ENCODE results near the gene SLC6A17. TPM values are rescaled to one million over a fixed set of nuclear protein-coding genes. Genes with fewer than 3 reads are reported as not detected.

Gene SLC6A17
- total RNA-seq, 1 donor from 2014 or later = 0.14 TPM

GRCh38 chr1:110221119-110221518, 70.8 kb downstream of the SLC6A17 start:
- H3K4me1 Mint-ChIP-seq = no peaks in the 10 kb centered on the region

GRCh38 chr1:110223127-110223526, 72.8 kb downstream of the SLC6A17 start:
- H3K27me3 Mint-ChIP-seq (ENCODE audit: low read depth) = no peaks in the 10 kb centered on the region

More at GRCh38 chr1:110221119-110221518, 70.8 kb downstream of the SLC6A17 start:
- no peak for DNase-seq (ENCODE audit: low read depth, low spot score)
- no peaks in the 10 kb centered on the region for H3K27me3 Mint-ChIP-seq (ENCODE audit: low read depth)
- no peaks in the 10 kb centered on the region for H3K9me3 Mint-ChIP-seq
- H3K4me3 Mint-ChIP-seq = no peak overlapping the region
- H3K36me3 Mint-ChIP-seq (ENCODE audit: low read depth) = no peaks in the 10 kb centered on the region
- TF ChIP-seq, protein P1, sequence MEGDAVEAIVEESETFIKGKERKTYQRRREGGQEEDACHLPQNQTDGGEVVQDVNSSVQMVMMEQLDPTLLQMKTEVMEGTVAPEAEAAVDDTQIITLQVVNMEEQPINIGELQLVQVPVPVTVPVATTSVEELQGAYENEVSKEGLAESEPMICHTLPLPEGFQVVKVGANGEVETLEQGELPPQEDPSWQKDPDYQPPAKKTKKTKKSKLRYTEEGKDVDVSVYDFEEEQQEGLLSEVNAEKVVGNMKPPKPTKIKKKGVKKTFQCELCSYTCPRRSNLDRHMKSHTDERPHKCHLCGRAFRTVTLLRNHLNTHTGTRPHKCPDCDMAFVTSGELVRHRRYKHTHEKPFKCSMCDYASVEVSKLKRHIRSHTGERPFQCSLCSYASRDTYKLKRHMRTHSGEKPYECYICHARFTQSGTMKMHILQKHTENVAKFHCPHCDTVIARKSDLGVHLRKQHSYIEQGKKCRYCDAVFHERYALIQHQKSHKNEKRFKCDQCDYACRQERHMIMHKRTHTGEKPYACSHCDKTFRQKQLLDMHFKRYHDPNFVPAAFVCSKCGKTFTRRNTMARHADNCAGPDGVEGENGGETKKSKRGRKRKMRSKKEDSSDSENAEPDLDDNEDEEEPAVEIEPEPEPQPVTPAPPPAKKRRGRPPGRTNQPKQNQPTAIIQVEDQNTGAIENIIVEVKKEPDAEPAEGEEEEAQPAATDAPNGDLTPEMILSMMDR (conservative IDR thresholded peaks at IDR 0.05) = no peak
- H3K27ac Mint-ChIP-seq (ENCODE audit: unreplicated experiment) = no peak overlapping the region

DNA sequence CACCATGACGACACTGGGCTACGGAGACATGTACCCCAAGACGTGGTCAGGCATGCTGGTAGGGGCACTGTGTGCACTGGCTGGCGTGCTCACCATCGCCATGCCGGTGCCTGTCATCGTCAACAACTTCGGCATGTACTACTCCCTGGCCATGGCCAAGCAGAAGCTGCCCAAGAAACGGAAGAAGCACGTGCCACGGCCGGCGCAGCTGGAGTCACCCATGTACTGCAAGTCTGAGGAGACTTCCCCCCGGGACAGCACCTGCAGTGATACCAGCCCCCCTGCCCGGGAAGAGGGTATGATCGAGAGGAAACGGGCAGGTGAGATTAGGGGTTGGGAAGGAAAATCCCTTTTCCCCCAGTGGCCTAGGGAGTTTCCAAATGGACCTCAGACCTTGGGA, 73.3 kb downstream of the SLC6A17 start:
- H3K9me3 Mint-ChIP-seq = no peaks in the 10 kb centered on the region
- H3K36me3 Mint-ChIP-seq (ENCODE audit: low read depth) = no peaks in the 10 kb centered on the region
- TF ChIP-seq, protein P1 (conservative IDR thresholded peaks at IDR 0.05) = no peak
- no peaks in the 10 kb centered on the region for H3K27me3 Mint-ChIP-seq (ENCODE audit: low read depth)
- H3K4me3 Mint-ChIP-seq = no peak overlapping the region
- no peaks in the 10 kb centered on the region for H3K4me1 Mint-ChIP-seq
- H3K27ac Mint-ChIP-seq (ENCODE audit: unreplicated experiment) = no peak overlapping the region
- no peak for DNase-seq (ENCODE audit: low read depth, low spot score)

More at GRCh38 chr1:110223127-110223526, 72.8 kb downstream of the SLC6A17 start:
- H3K36me3 Mint-ChIP-seq (ENCODE audit: low read depth) = no peaks in the 10 kb centered on the region
- H3K4me1 Mint-ChIP-seq = no peaks in the 10 kb centered on the region
- TF ChIP-seq, protein P1 (conservative IDR thresholded peaks at IDR 0.05) = no peak
- no peak for DNase-seq (ENCODE audit: low read depth, low spot score)
- H3K9me3 Mint-ChIP-seq = no peaks in the 10 kb centered on the region
- no peak overlapping the region for H3K4me3 Mint-ChIP-seq
- H3K27ac Mint-ChIP-seq (ENCODE audit: unreplicated experiment) = no peak overlapping the region

DNA sequence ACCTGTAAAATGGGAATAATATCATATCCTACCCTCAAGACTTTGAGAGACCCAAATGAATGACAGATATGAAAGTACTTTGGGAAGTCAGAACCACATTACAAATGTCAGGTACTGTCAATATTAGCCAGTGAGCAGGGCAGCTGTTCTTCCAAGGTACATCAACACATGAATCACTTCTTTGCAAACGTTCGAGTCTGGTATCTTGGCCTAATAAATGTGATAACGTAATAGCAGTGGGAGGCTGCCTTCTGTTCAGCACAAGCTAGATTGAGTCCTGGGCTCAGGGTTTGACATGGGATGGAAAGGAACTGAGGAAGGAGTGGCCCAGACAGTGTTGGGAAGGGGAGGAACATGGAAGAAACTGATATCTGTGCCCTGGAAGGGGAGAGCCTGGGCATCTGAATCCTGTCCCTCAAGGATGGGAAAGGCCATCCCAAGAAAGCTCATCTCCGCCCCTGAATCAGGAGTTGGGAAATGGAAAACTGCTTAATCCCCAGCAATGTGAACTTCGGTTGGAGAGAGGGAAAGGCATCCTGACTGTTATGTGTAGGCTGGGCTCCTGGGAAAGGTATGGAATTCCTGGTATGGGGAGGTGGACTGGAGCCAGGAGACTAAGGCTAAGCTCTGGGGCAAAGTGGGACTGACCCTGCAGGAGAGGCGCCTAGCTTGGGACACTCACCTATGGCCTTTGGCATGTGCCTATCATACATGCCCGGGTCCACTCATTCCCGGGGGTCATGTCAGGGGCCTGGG, 74.1 kb downstream of the SLC6A17 start:
- TF ChIP-seq, protein P1 (conservative IDR thresholded peaks at IDR 0.05) = no peak
- no peaks in the 10 kb centered on the region for H3K9me3 Mint-ChIP-seq
- no peak overlapping the region for H3K27ac Mint-ChIP-seq (ENCODE audit: unreplicated experiment)
- no peaks in the 10 kb centered on the region for H3K27me3 Mint-ChIP-seq (ENCODE audit: low read depth)
- no peaks in the 10 kb centered on the region for H3K4me1 Mint-ChIP-seq
- no peak for DNase-seq (ENCODE audit: low read depth, low spot score)
- no peak overlapping the region for H3K4me3 Mint-ChIP-seq
- H3K36me3 Mint-ChIP-seq (ENCODE audit: low read depth) = no peaks in the 10 kb centered on the region

DNA sequence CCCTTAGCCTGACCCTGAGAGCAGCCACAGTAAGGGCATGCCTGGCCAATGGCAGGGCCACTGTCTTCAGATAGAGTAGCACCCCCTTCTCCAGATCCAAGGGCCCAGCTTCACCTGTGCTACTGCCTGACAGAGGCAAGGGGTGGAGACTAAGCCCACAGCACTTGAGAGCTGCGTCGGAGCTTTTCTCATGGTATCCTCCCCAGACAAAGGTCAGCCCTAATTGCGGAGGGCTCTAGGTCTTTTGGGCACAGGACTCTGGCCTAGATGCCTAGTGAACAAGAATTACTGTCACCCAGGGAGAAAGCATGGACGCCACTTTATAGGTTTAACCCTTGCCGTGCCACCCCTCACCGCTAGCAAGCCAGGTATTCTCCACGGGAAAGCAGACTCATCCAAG, 74.9 kb downstream of the SLC6A17 start:
- H3K27me3 Mint-ChIP-seq (ENCODE audit: low read depth) = no peaks in the 10 kb centered on the region
- TF ChIP-seq, protein P1 (conservative IDR thresholded peaks at IDR 0.05) = no peak

More for the DNA sequence above, 74.9 kb downstream of the SLC6A17 start:
- no peak overlapping the region for H3K27ac Mint-ChIP-seq (ENCODE audit: unreplicated experiment)
- no peaks in the 10 kb centered on the region for H3K36me3 Mint-ChIP-seq (ENCODE audit: low read depth)
- no peaks in the 10 kb centered on the region for H3K4me1 Mint-ChIP-seq
- no peak for DNase-seq (ENCODE audit: low read depth, low spot score)
- H3K9me3 Mint-ChIP-seq = no peaks in the 10 kb centered on the region
- H3K4me3 Mint-ChIP-seq = no peak overlapping the region

Measured in neural crest cell (in vitro differentiated cells).